CD4-positive, alpha-beta T cell (primary cell): ENCODE results near the gene NT5DC3. TPM values are rescaled to one million over a fixed set of nuclear protein-coding genes. Genes with fewer than 3 reads are reported as not detected.

Experiments
- ATAC-seq: fragments of 200-7000 bp; cut with Tn5 transposase; one replicate; pipeline ENCODE4 v1.10.0; 2022; ENCODE audit warnings: mild to moderate bottlenecking; ENCODE audit not compliant: poor library complexity
- CTCF ChIA-PET: fragments of 350-600 bp; sonication (Branson Sonifier 250); formaldehyde crosslinking; loops from one replicate; lab custom pipeline; 2021; ENCODE audit warnings: antibody characterized with exemption, inconsistent platforms; lab: Charles Lee
- POLR2A ChIA-PET: fragments of 350-600 bp; sonication (Branson Sonifier 250); formaldehyde crosslinking; loops from one replicate; lab custom pipeline; 2021; ENCODE audit warnings: antibody characterized with exemption, inconsistent platforms; lab: Charles Lee
- DNase-seq, 14 experiments: peaks; one replicate each; pipeline ENCODE4 v3.0.0-alpha.2; 2013 to 2020; ENCODE audit warnings: mixed read lengths in 2 of 14
- H3K27ac ChIP-seq, 2 donors: one replicate each; pipeline versions ENCODE4 v1.5.1 to v1.7.0; 2013; ENCODE audit warnings: low read length in 2 of 2, low read depth in 1 of 2, mild to moderate bottlenecking in 1 of 2
- H3K27me3 ChIP-seq, 2 experiments: 1 replicate in 1 of 2; 2 replicates in 1 of 2; pipeline versions ENCODE4 v1.6.1 to v1.7.0; 2013; ENCODE audit warnings: low read length in 2 of 2, control low read depth in 1 of 2, mild to moderate bottlenecking in 1 of 2, moderate library complexity in 1 of 2; ENCODE audit not compliant: insufficient read depth in 2 of 2, control insufficient read depth in 1 of 2
- H3K36me3 ChIP-seq: one replicate; pipeline ENCODE4 v1.6.1; 2013; ENCODE audit warnings: low read length, control low read depth; ENCODE audit not compliant: insufficient read depth
- H3K4me1 ChIP-seq: one replicate; pipeline ENCODE4 v1.6.1; 2013; ENCODE audit warnings: low read length, control low read depth; ENCODE audit not compliant: insufficient read depth
- H3K4me3 ChIP-seq: one replicate; pipeline ENCODE4 v1.5.1; 2013; ENCODE audit warnings: mild to moderate bottlenecking, low read length, moderate library complexity
- H3K9me3 ChIP-seq, 2 experiments: 1 replicate in 1 of 2; 2 replicates in 1 of 2; pipeline versions ENCODE4 v1.6.1 to v1.7.0; 2013; ENCODE audit warnings: low read length in 2 of 2, mild to moderate bottlenecking in 2 of 2, control low read depth in 1 of 2, moderate library complexity in 1 of 2; ENCODE audit not compliant: control insufficient read depth in 1 of 2, insufficient read depth in 1 of 2
- H3K27ac Mint-ChIP-seq: one replicate; pipeline ENCODE4 v1.8.0; 2020; ENCODE audit warnings: mixed read lengths
- H3K27me3 Mint-ChIP-seq: one replicate; pipeline ENCODE4 v1.8.0; 2021; ENCODE audit warnings: mixed read lengths
- H3K36me3 Mint-ChIP-seq: one replicate; pipeline ENCODE4 v1.8.0; 2021; ENCODE audit warnings: low read depth, mixed read lengths
- H3K4me1 Mint-ChIP-seq: one replicate; pipeline ENCODE4 v1.8.0; 2021; ENCODE audit warnings: low read depth, mixed read lengths
- H3K4me3 Mint-ChIP-seq: one replicate; pipeline ENCODE4 v1.8.0; 2020; ENCODE audit warnings: mild to moderate bottlenecking, mixed read lengths
- H3K9me3 Mint-ChIP-seq: one replicate; pipeline ENCODE4 v1.8.0; 2020; ENCODE audit warnings: mixed read lengths
- intact Hi-C, 2 experiments: fragments of 100-400 bp; cut with DNase I in 1 of 2; cut with micrococcal nuclease in 1 of 2; formaldehyde crosslinking; loops; one replicate each; pipeline versions ENCODE4 v1.15.1 to v1.9.0; 2023 to 2025; cut with DNase I, micrococcal nuclease
- total RNA-seq, 174 experiments: library from RNA in 2 of 174; stranded (reverse) in 2 of 174; gene quantifications; one replicate each; pipeline ENCODE4 v1.2.3 and lab custom pipeline; 2021 to 2026
- TF ChIP-seq, protein P1 (sequence below): fragments of 200-600 bp; IDR thresholded peaks from one replicate; pipeline ENCODE4 v1.8.0; 2022; ENCODE audit warnings: antibody characterized with exemption, mild to moderate bottlenecking

NT5DC3 gene
- total RNA-seq, 2 experiments from 2014 or later = 3.5 to 4.0 TPM

DNA sequence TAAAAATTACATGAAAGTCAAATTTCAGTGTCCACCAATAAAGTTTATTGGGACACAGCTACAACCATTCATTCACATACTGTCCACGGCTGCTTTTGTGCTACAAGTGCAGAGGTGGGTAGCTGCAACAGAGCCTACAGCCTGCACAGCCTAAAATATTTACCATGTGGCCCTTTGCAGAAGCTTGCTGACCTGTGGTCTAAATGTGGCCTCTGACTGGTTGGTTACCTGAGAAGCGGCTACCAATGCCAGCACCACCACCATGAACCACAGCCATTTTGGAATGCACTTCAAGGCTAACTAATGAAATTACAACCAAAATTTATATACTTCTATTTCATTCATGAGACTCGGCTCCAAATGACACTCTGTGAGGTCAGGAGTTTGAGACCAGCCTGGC lies 58.6 kb downstream of the NT5DC3 start:
- H3K27ac ChIP-seq = no peak overlapping the region
- H3K4me1 ChIP-seq = no peaks in the 10 kb centered on the region
- DNase-seq (no peak), ATAC-seq (no peak)
- no peak overlapping the region for H3K27ac Mint-ChIP-seq
- H3K4me3 ChIP-seq = no peak overlapping the region
- peaks cover 8% of the 10 kb centered on the region for H3K36me3 ChIP-seq
- no peaks in the 10 kb centered on the region for H3K27me3 ChIP-seq
- H3K9me3 Mint-ChIP-seq = no peaks in the 10 kb centered on the region
- H3K27me3 Mint-ChIP-seq = no peaks in the 10 kb centered on the region
- no peaks in the 10 kb centered on the region for H3K4me1 Mint-ChIP-seq
- H3K9me3 ChIP-seq = no peaks in the 10 kb centered on the region
- TF ChIP-seq, protein P1, sequence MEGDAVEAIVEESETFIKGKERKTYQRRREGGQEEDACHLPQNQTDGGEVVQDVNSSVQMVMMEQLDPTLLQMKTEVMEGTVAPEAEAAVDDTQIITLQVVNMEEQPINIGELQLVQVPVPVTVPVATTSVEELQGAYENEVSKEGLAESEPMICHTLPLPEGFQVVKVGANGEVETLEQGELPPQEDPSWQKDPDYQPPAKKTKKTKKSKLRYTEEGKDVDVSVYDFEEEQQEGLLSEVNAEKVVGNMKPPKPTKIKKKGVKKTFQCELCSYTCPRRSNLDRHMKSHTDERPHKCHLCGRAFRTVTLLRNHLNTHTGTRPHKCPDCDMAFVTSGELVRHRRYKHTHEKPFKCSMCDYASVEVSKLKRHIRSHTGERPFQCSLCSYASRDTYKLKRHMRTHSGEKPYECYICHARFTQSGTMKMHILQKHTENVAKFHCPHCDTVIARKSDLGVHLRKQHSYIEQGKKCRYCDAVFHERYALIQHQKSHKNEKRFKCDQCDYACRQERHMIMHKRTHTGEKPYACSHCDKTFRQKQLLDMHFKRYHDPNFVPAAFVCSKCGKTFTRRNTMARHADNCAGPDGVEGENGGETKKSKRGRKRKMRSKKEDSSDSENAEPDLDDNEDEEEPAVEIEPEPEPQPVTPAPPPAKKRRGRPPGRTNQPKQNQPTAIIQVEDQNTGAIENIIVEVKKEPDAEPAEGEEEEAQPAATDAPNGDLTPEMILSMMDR = no peak
- POLR2A ChIA-PET = no interaction called here
- CTCF ChIA-PET = no interaction called here
- H3K4me3 Mint-ChIP-seq = no peak overlapping the region
- intact Hi-C loops = no loop called here
- peaks cover 72% of the 10 kb centered on the region for H3K36me3 Mint-ChIP-seq

DNA sequence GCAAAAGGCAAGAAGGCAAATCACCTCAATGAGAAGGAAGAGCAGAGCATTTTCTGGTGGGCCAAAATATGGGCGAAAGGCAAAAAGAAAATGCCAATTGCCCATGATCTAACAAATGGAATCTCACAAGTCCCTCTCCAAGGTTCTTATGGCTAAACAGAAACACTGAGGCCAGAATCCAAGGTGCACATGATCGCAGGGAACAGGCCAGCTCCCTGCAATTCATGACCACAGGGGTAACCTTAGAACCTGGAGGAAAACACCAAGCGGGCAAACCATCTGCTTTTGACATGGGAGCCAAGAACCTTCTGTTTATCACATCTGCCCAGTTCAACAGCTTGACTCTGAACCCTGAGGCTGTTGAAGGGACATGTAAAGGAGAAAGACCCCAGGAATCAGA lies 60.0 kb downstream of the NT5DC3 start:
- no peak overlapping the region for H3K4me3 Mint-ChIP-seq
- H3K27me3 Mint-ChIP-seq = no peaks in the 10 kb centered on the region
- H3K36me3 Mint-ChIP-seq = peaks cover 82% of the 10 kb centered on the region
- Histone ChIP-seq H3K4me1 (no peaks in the 10 kb centered on the region), H3K27me3 (no peaks in the 10 kb centered on the region), H3K27ac (no peak overlapping the region), H3K4me3 (no peak overlapping the region), H3K9me3 (no peaks in the 10 kb centered on the region), H3K36me3 (peaks cover 16% of the 10 kb centered on the region)
- intact Hi-C loops = no loop called here
- H3K4me1 Mint-ChIP-seq = no peaks in the 10 kb centered on the region
- ATAC-seq = no peak
- ChIA-PET POLR2A (no interaction called here), CTCF (no interaction called here)
- TF ChIP-seq, protein P1 = no peak
- H3K9me3 Mint-ChIP-seq = no peaks in the 10 kb centered on the region
- no peak for DNase-seq
- H3K27ac Mint-ChIP-seq = no peak overlapping the region

DNA sequence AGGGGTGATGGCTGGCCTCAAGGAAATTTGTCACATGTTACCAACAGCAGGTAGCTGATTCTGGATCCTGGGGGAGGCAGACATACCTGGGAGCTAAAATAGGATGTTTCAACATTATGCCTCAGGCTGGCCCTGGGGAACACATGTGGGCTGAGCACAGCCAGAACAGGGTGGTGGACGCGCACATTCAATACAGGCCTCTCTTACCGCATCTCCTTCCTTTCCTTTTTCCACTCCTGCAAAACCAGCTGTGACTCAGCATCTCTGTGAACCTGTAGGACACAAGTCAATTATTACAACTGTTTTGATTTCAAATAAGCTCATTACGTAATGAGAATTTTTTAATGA lies 61.0 kb downstream of the NT5DC3 start:
- Histone ChIP-seq H3K27ac (no peak overlapping the region), H3K27me3 (no peaks in the 10 kb centered on the region), H3K9me3 (no peaks in the 10 kb centered on the region), H3K36me3 (peaks cover 16% of the 10 kb centered on the region), H3K4me1 (no peaks in the 10 kb centered on the region), H3K4me3 (no peak overlapping the region)
- POLR2A ChIA-PET = no interaction called here
- no peak overlapping the region for H3K27ac Mint-ChIP-seq
- DNase-seq (no peak), ATAC-seq (no peak)
- no peaks in the 10 kb centered on the region for H3K4me1 Mint-ChIP-seq
- intact Hi-C loops = no loop called here
- H3K4me3 Mint-ChIP-seq = no peak overlapping the region
- CTCF ChIA-PET = no interaction called here
- TF ChIP-seq, protein P1 = no peak
- peaks cover 85% of the 10 kb centered on the region for H3K36me3 Mint-ChIP-seq
- no peaks in the 10 kb centered on the region for H3K9me3 Mint-ChIP-seq
- no peaks in the 10 kb centered on the region for H3K27me3 Mint-ChIP-seq
